T follicular helper cell (primary cell): Measurements from ENCODE around the gene WDR44.
"Not testable (repeated sequence)": the region's sequence is repeated elsewhere in the genome, so short reads cannot be mapped to it uniquely, and the experiment has no call there.

ENCODE experiments used
- DNase-seq: peaks from one replicate; pipeline ENCODE4 v3.0.0-alpha.2; 2020; ENCODE audit warnings: low read depth
- total RNA-seq, 2 experiments: gene quantifications; one replicate each; lab custom pipeline; 2026; lab: John Stamatoyannopoulos, UW

The WDR44 gene
- 38.2 to 63.3 reads per million in 2 experiments for total RNA-seq

- DNase-seq: peak; percentile 88
Observed at GRCh38 chrX:118345464-118346257, at the start of gene WDR44. WDR44 (plus strand) TSS chrX:118346106; CDS start chrX:118346504, 398 bp downstream.

- DNase-seq: not testable (repeated sequence)
Observed at GRCh38 chrX:118305827-118306226, 40.1 kb upstream of the WDR44 start.

- no peak for DNase-seq
Observed at GRCh38 chrX:118315529-118315928, 30.4 kb upstream of the WDR44 start.

- DNase-seq: no peak
Observed at GRCh38 chrX:118324588-118324987, 21.3 kb upstream of the WDR44 start.

GRCh38 chrX:118325453-118325852 is 20.5 kb upstream of the WDR44 start:
- no peak for DNase-seq

- DNase-seq: no peak
Observed at GRCh38 chrX:118329175-118329574, 16.7 kb upstream of the WDR44 start.

GRCh38 chrX:118337687-118338086 is 8.2 kb upstream of the WDR44 start:
- DNase-seq: no peak

- DNase-seq: no peak
Observed at GRCh38 chrX:118338930-118339329, 7.0 kb upstream of the WDR44 start.

GRCh38 chrX:118345045-118345463 is 852 bp upstream of the WDR44 start:
- no peak for DNase-seq

- peak; percentile 37 for DNase-seq
Observed at GRCh38 chrX:118346258-118347094, 570 bp downstream of the WDR44 start.

- no peak for DNase-seq
Observed at GRCh38 chrX:118347131-118347530, 1.2 kb downstream of the WDR44 start.

- no peak for DNase-seq
Observed at GRCh38 chrX:118347736-118348135, 1.8 kb downstream of the WDR44 start.

GRCh38 chrX:118348186-118348810 is 2.4 kb downstream of the WDR44 start:
- no peak for DNase-seq

GRCh38 chrX:118349188-118349587 is 3.3 kb downstream of the WDR44 start:
- no peak for DNase-seq

GRCh38 chrX:118350221-118350620 is 4.3 kb downstream of the WDR44 start:
- no peak for DNase-seq

GRCh38 chrX:118350706-118351105 is 4.8 kb downstream of the WDR44 start:
- DNase-seq: no peak

GRCh38 chrX:118352566-118352965 is 6.7 kb downstream of the WDR44 start:
- DNase-seq: no peak

- no peak for DNase-seq
Observed at GRCh38 chrX:118353081-118353850, 7.4 kb downstream of the WDR44 start.

GRCh38 chrX:118355225-118355920 is 9.5 kb downstream of the WDR44 start:
- no peak for DNase-seq

- DNase-seq: no peak
Observed at GRCh38 chrX:118356154-118356701, 10.3 kb downstream of the WDR44 start.
